Hepatocyte (in vitro differentiated cells): ENCODE data around the gene EXOC4.

Experiments used
- CTCF ChIP-seq: fragments of 200-600 bp; sonication (generic); IDR thresholded peaks from 2 replicates; pipeline ENCODE4 v1.5.1; 2016; ENCODE audit warnings: antibody characterized with exemption, mild to moderate bottlenecking; ENCODE audit not compliant: poor library complexity
- EZH2phosphoT487 ChIP-seq: fragments of 200-600 bp; sonication (generic); IDR thresholded peaks from one replicate; pipeline ENCODE4 v1.6.1; 2018; ENCODE audit warnings: antibody characterized with exemption, mild to moderate bottlenecking, low read depth, moderate library complexity; ENCODE audit not compliant: unreplicated experiment, severe bottlenecking

- TF ChIP-seq CTCF (no peak), EZH2phosphoT487 (no peak)
Measured at GRCh38 chr7:133698127-133698526, 445.2 kb downstream of the EXOC4 start.
